ENCODE data around the gene LAG3.
A peak's percentile ranks its signal among the peaks of the same experiment; 100 is the strongest.

The LAG3 gene

GRCh38 chr12:6753772-6754356 lies 18.5 kb upstream of the LAG3 start:
- DNase-seq (ENCODE audit: low spot score): no peak

- no peak for DNase-seq (ENCODE audit: low spot score)
Observed at GRCh38 chr12:6754411-6754810, 17.9 kb upstream of the LAG3 start.

GRCh38 chr12:6757028-6757690 lies 15.2 kb upstream of the LAG3 start:
- no peak for DNase-seq (ENCODE audit: low spot score)

GRCh38 chr12:6758506-6759095 lies 13.7 kb upstream of the LAG3 start:
- no peak for DNase-seq (ENCODE audit: low spot score)

GRCh38 chr12:6759741-6760140 lies 12.6 kb upstream of the LAG3 start:
- DNase-seq (ENCODE audit: low spot score): no peak

- DNase-seq (ENCODE audit: low spot score): no peak
Observed at GRCh38 chr12:6763380-6763779, 8.9 kb upstream of the LAG3 start.

- DNase-seq (ENCODE audit: low spot score): peak; percentile 74
Observed at GRCh38 chr12:6764011-6764828, 8.1 kb upstream of the LAG3 start.

GRCh38 chr12:6765048-6765633 lies 7.2 kb upstream of the LAG3 start:
- DNase-seq (ENCODE audit: low spot score): no peak

- no peak for DNase-seq (ENCODE audit: low spot score)
Observed at GRCh38 chr12:6765634-6766581, 6.4 kb upstream of the LAG3 start, which contains the start of gene PTMS. Gene PTMS (plus strand): TSS chr12:6766363. CDS start chr12:6766706, 343 bp downstream.

GRCh38 chr12:6766651-6767349 lies 5.5 kb upstream of the LAG3 start:
- DNase-seq (ENCODE audit: low spot score): peak; percentile 44

- no peak for DNase-seq (ENCODE audit: low spot score)
Observed at GRCh38 chr12:6767353-6768319, 4.7 kb upstream of the LAG3 start.

- no peak for DNase-seq (ENCODE audit: low spot score)
Observed at GRCh38 chr12:6768437-6768914, 3.8 kb upstream of the LAG3 start.

- DNase-seq (ENCODE audit: low spot score): no peak
Observed at GRCh38 chr12:6768990-6769389, 3.3 kb upstream of the LAG3 start.

GRCh38 chr12:6769666-6770065 lies 2.7 kb upstream of the LAG3 start:
- DNase-seq (ENCODE audit: low spot score): no peak

- no peak for DNase-seq (ENCODE audit: low spot score)
Observed at GRCh38 chr12:6770094-6770493, 2.2 kb upstream of the LAG3 start.

- DNase-seq (ENCODE audit: low spot score): no peak
Observed at GRCh38 chr12:6770600-6770999, 1.7 kb upstream of the LAG3 start.

- no peak for DNase-seq (ENCODE audit: low spot score)
Observed at GRCh38 chr12:6771091-6771495, 1.2 kb upstream of the LAG3 start.

- no peak for DNase-seq (ENCODE audit: low spot score)
Observed at GRCh38 chr12:6771509-6772330, 600 bp upstream of the LAG3 start.
